ENCODE results near the gene BANP. TPM values are rescaled to one million over a fixed set of nuclear protein-coding genes. Genes with fewer than 3 reads are reported as not detected.

The BANP gene
- total and polyA plus RNA-seq, 2 donors (not counting 3 experiments of a cell fraction or from before 2014, with no cell fraction given): 22.4 to 33.8 TPM

GRCh38 chr16:87938412-87938949, 12.8 kb upstream of the BANP start:
- dilution Hi-C loops (cut with MboI; ENCODE audit: extremely low pct_ligation_motif_present, low sequenced_read_pairs) (no loop called here), intact Hi-C loops (cut with micrococcal nuclease) (no loop called here)
- Histone ChIP-seq H3K4me2 (ENCODE audit: insufficient read depth, low read length) (no peak overlapping the region), H3K4me1 (ENCODE audit: control insufficient read depth, extremely low read depth, insufficient read depth, low read length) (no peaks in the 10 kb centered on the region), H3K36me3 (ENCODE audit: control insufficient read depth in 2 of 2, extremely low read depth in 1 of 2, insufficient read depth in 2 of 2, low read length in 2 of 2) (no peaks in the 10 kb centered on the region), H3K4me3 (replicated peaks in 1 of 3; ENCODE audit: insufficient read depth in 1 of 3, low read depth in 1 of 3, low read length in 3 of 3) (no peak overlapping the region), H4K20me1 (replicated peaks; ENCODE audit: control insufficient read depth, extremely low read depth, insufficient read depth, low read length) (no peaks in the 10 kb centered on the region), H3K9ac (replicated peaks; ENCODE audit: extremely low read depth, insufficient read depth, low read length) (no peak overlapping the region), H2AFZ (ENCODE audit: low read depth, low read length) (no peak overlapping the region), H3K27me3 (ENCODE audit: control insufficient read depth in 2 of 2, insufficient read depth in 2 of 2, low read length in 2 of 2) (peaks cover 0 to 1% of the 10 kb centered on the region in 2 experiments), H3K9me3 (replicated peaks; ENCODE audit: control insufficient read depth, insufficient read depth, low read length) (no peaks in the 10 kb centered on the region), H3K27ac (ENCODE audit: insufficient read depth, low read depth, low read length) (no peak overlapping the region), H3K9me1 (replicated peaks; ENCODE audit: control insufficient read depth, extremely low read depth, insufficient read depth, low read length) (no peaks in the 10 kb centered on the region), H3K79me2 (ENCODE audit: control insufficient read depth, insufficient read depth, low read length) (no peaks in the 10 kb centered on the region)
- no TSS peak for BruUV-seq (replicated peaks)
- ChIA-PET POLR2A (no interaction called here), CTCF (no interaction called here)
- no peak for TF ChIP-seq GATA2 (IDR thresholded peaks at IDR 0.05; ENCODE audit: insufficient read depth, insufficient read length, low read depth, low read length)
- TF ChIP-seq CTCF (IDR thresholded peaks at IDR 0.05; ENCODE audit: extremely low read depth in 1 of 2, insufficient read depth in 1 of 2, low read depth in 1 of 2, low read length in 2 of 2): no peak
- FAIRE-seq: no peak
- DNase-seq (ENCODE audit: low read depth, low spot score): no peak

DNA sequence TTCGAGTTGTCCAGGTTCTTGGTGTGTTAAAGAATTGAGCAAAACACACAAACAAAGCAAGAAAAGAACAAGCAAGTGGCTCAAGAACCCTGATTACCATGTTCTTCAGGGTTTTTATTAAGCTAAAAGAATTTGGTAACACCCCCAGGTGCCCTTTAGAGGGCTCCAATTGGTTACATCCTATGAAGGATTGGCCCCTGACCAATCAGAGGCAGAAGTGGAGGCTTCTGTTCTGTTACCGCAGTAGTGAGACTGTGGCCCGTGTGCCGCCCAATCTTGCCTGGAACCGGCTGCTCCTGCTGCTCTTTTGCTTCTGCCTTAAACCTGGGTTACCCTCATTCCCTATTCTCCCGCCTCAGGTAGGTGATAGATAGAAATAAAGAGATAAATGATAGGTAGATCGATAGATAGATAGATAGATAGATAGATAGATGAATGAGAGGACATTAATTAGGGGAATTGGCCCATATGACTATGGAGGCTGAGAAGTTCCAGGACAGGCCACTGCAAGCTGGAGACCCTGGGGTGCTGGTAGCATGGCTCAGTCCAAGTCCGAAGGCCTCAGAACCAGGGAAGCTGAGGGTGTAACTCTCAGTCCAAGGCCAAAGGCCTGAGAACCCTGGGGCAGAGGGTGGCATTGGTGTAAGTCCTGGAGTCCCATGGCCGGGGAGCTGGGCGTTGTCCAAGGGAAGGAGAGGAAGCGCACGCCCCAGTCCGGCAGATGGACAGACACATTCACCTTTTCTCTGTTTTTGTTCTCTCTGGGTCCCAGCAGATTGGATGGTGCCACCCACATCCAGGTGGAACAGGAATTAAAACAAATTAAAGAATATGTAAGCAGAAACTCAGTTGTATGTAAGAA, 11.4 kb upstream of the BANP start:
- Histone ChIP-seq H3K79me2 (ENCODE audit: control insufficient read depth, insufficient read depth, low read length) (no peaks in the 10 kb centered on the region), H3K27me3 (ENCODE audit: control insufficient read depth in 2 of 2, insufficient read depth in 2 of 2, low read length in 2 of 2) (peaks cover 0 to 1% of the 10 kb centered on the region in 2 experiments), H3K4me1 (ENCODE audit: control insufficient read depth, extremely low read depth, insufficient read depth, low read length) (no peaks in the 10 kb centered on the region), H3K4me3 (replicated peaks in 1 of 3; ENCODE audit: insufficient read depth in 1 of 3, low read depth in 1 of 3, low read length in 3 of 3) (no peak overlapping the region), H3K27ac (ENCODE audit: insufficient read depth, low read depth, low read length) (no peak overlapping the region), H3K4me2 (ENCODE audit: insufficient read depth, low read length) (no peak overlapping the region), H3K9me1 (replicated peaks; ENCODE audit: control insufficient read depth, extremely low read depth, insufficient read depth, low read length) (no peaks in the 10 kb centered on the region), H4K20me1 (replicated peaks; ENCODE audit: control insufficient read depth, extremely low read depth, insufficient read depth, low read length) (no peaks in the 10 kb centered on the region), H3K9me3 (replicated peaks; ENCODE audit: control insufficient read depth, insufficient read depth, low read length) (no peaks in the 10 kb centered on the region), H3K36me3 (ENCODE audit: control insufficient read depth in 2 of 2, extremely low read depth in 1 of 2, insufficient read depth in 2 of 2, low read length in 2 of 2) (no peaks in the 10 kb centered on the region), H3K9ac (replicated peaks; ENCODE audit: extremely low read depth, insufficient read depth, low read length) (no peak overlapping the region), H2AFZ (ENCODE audit: low read depth, low read length) (no peak overlapping the region)
- POLR2A ChIA-PET: no interaction called here
- CTCF ChIA-PET: interaction anchor here (0.7 to 1.2 kb wide), 4 partner anchors 11 to 499 kb away, joined by 3 to 4 read pairs (median 3); partner anchors contain the start of gene BANP
- FAIRE-seq (no peak), DNase-seq (ENCODE audit: low read depth, low spot score) (no peak)
- no peak for TF ChIP-seq JUN (IDR thresholded peaks at IDR 0.05; ENCODE audit: borderline replicate concordance, insufficient read depth, insufficient read length, low read depth)
- TF ChIP-seq MYC (IDR thresholded peaks at IDR 0.05; ENCODE audit: low read depth, low read length): no peak
- no peak for TF ChIP-seq POLR2A (IDR thresholded peaks at IDR 0.05; ENCODE audit: low read depth, low read length)
- no peak for TF ChIP-seq FOS (IDR thresholded peaks at IDR 0.05; ENCODE audit: borderline replicate concordance, insufficient read depth, low read length)
- no peak for TF ChIP-seq MAX (IDR thresholded peaks at IDR 0.05; ENCODE audit: insufficient read depth, insufficient read length)
- no peak for TF ChIP-seq CTCF (IDR thresholded peaks at IDR 0.05; ENCODE audit: extremely low read depth in 1 of 2, insufficient read depth in 1 of 2, low read depth in 1 of 2, low read length in 2 of 2)
- intact Hi-C loops (cut with micrococcal nuclease) (no loop called here), dilution Hi-C loops (cut with MboI; ENCODE audit: extremely low pct_ligation_motif_present, low sequenced_read_pairs) (no loop called here)
- BruUV-seq (replicated peaks): no TSS peak

Measured in endothelial cell of umbilical vein (primary cell).